IMR-90 (cell line): Measurements from ENCODE around the gene RAB37. TPM values are rescaled to one million over a fixed set of nuclear protein-coding genes. Genes with fewer than 3 reads are reported as not detected.

Experiments
- ATAC-seq: fragments of 200-7000 bp; cut with Tn5 transposase; 2 replicates; pipeline ENCODE4 v1.9.1; 2020; ENCODE audit warnings: low read depth, mild to moderate bottlenecking, moderate library complexity
- BruUV-seq: library from RNA; stranded (reverse); fragments of 400-500 nt; replicated peaks from 2 replicates; lab custom pipeline; 2021; lab: Mats Ljungman, UMichigan
- CTCF ChIA-PET: fragments of 300-600 bp; formaldehyde crosslinking; extraction: SDS; loops from one replicate; lab custom pipeline; 2021; ENCODE audit warnings: antibody characterized with exemption; lab: Yijun Ruan, JAX
- POLR2A ChIA-PET: fragments of 300-600 bp; sonication (Branson Sonifier 250); formaldehyde crosslinking; loops from one replicate; lab custom pipeline; 2022; ENCODE audit warnings: antibody characterized with exemption; ENCODE audit not compliant: unreplicated experiment; lab: Charles Lee
- DNase-seq: peaks from one replicate; pipeline ENCODE4 v3.0.0; 2013
- H2AFZ ChIP-seq: replicated peaks from 2 replicates; pipeline ENCODE3; 2013; ENCODE audit warnings: low read length, mild to moderate bottlenecking; ENCODE audit not compliant: poor library complexity
- H2AK5ac ChIP-seq: 2 replicates; pipeline ENCODE4 v1.6.1; 2013; ENCODE audit warnings: low read depth, low read length, inconsistent platforms
- H2AK9ac ChIP-seq: replicated peaks from 2 replicates; pipeline ENCODE3; 2013; ENCODE audit warnings: mild to moderate bottlenecking, low read depth, low read length, moderate library complexity; ENCODE audit not compliant: poor library complexity
- H2BK120ac ChIP-seq: 2 replicates; pipeline ENCODE4 v1.6.1; 2013; ENCODE audit warnings: low read depth, low read length, inconsistent platforms
- H2BK15ac ChIP-seq: 3 replicates; pipeline ENCODE4 v1.6.1; 2013; ENCODE audit warnings: low read depth, low read length, inconsistent platforms
- H2BK20ac ChIP-seq: 2 replicates; pipeline ENCODE4 v1.6.1; 2013; ENCODE audit warnings: low read depth, mild to moderate bottlenecking, inconsistent platforms, low read length, moderate library complexity
- H2BK5ac ChIP-seq: 2 replicates; pipeline ENCODE4 v1.6.1; 2013; ENCODE audit warnings: mild to moderate bottlenecking, low read depth, low read length, inconsistent platforms; ENCODE audit not compliant: poor library complexity, severe bottlenecking
- H3K14ac ChIP-seq: replicated peaks from 2 replicates; pipeline ENCODE4 v1.6.1; 2013; ENCODE audit warnings: low read depth, low read length, inconsistent platforms
- H3K18ac ChIP-seq: 2 replicates; pipeline ENCODE4 v1.6.1; 2013; ENCODE audit warnings: low read depth, low read length, control low read depth
- H3K23ac ChIP-seq: 2 replicates; pipeline ENCODE4 v1.6.1; 2013; ENCODE audit warnings: low read depth, low read length, inconsistent platforms
- H3K27ac ChIP-seq: 2 replicates; pipeline ENCODE4 v1.5.1; 2013; ENCODE audit warnings: mild to moderate bottlenecking, control low read depth, low read length; ENCODE audit not compliant: insufficient read depth
- H3K27me3 ChIP-seq: 2 replicates; pipeline ENCODE4 v1.6.1; 2013; ENCODE audit warnings: low read length; ENCODE audit not compliant: control insufficient read depth, insufficient read depth
- H3K36me3 ChIP-seq: 2 replicates; pipeline ENCODE4 v1.6.1; 2013; ENCODE audit warnings: low read length, mixed read lengths; ENCODE audit not compliant: control insufficient read depth, insufficient read depth
- H3K4ac ChIP-seq: 2 replicates; pipeline ENCODE4 v1.6.1; 2013; ENCODE audit warnings: low read depth, low read length, inconsistent platforms
- H3K4me1 ChIP-seq: 2 replicates; pipeline ENCODE4 v1.6.1; 2013; ENCODE audit warnings: low read length, mixed read lengths; ENCODE audit not compliant: control insufficient read depth, insufficient read depth
- H3K4me2 ChIP-seq: 2 replicates; pipeline ENCODE4 v1.6.1; 2013; ENCODE audit warnings: low read depth, mild to moderate bottlenecking, control low read depth, low read length, moderate library complexity
- H3K4me3 ChIP-seq: 2 replicates; pipeline ENCODE4 v1.5.1; 2013; ENCODE audit warnings: low read depth, mild to moderate bottlenecking, control low read depth, low read length, moderate library complexity; ENCODE audit not compliant: insufficient read depth
- H3K56ac ChIP-seq: 2 replicates; pipeline ENCODE4 v1.6.1; 2013; ENCODE audit warnings: low read length, inconsistent platforms; ENCODE audit not compliant: insufficient read depth; ENCODE audit errors: extremely low read depth
- H3K79me1 ChIP-seq, 2 experiments: 2 replicates each; pipeline ENCODE4 v1.6.1; 2013; ENCODE audit warnings: low read length in 2 of 2, inconsistent platforms in 1 of 2, low read depth in 1 of 2
- H3K9ac ChIP-seq: 2 replicates; pipeline ENCODE4 v1.6.1; 2013; ENCODE audit warnings: low read depth, low read length, control low read depth
- H3K9me1 ChIP-seq: 2 replicates; pipeline ENCODE4 v1.6.1; 2013; ENCODE audit warnings: low read length, inconsistent platforms; ENCODE audit not compliant: insufficient read depth
- H3K9me3 ChIP-seq: 2 replicates; pipeline ENCODE4 v1.6.1; 2013; ENCODE audit warnings: low read length; ENCODE audit not compliant: control insufficient read depth, insufficient read depth
- H4K20me1 ChIP-seq: 2 replicates; pipeline ENCODE4 v1.6.1; 2013; ENCODE audit warnings: low read length, inconsistent platforms; ENCODE audit not compliant: insufficient read depth
- H4K5ac ChIP-seq: 2 replicates; pipeline ENCODE4 v1.6.1; 2013; ENCODE audit warnings: mild to moderate bottlenecking, low read depth, low read length, control low read depth
- H4K8ac ChIP-seq, 2 experiments: 2 replicates each; pipeline ENCODE4 v1.6.1; 2013; ENCODE audit warnings: low read depth in 2 of 2, low read length in 2 of 2, control low read depth in 1 of 2, inconsistent platforms in 1 of 2
- H4K91ac ChIP-seq: 2 replicates; pipeline ENCODE4 v1.6.1; 2013; ENCODE audit warnings: low read depth, low read length, inconsistent platforms; ENCODE audit not compliant: insufficient read depth
- CEBPB ChIP-seq: IDR thresholded peaks from 2 replicates; pipeline ENCODE4 v1.6.1; 2012; ENCODE audit warnings: low read depth, low read length, improper control_type of control experiment
- POLR2A ChIP-seq: IDR thresholded peaks from 2 replicates; pipeline ENCODE4 v1.6.1; 2012; ENCODE audit warnings: mild to moderate bottlenecking, low read depth, low read length
- RAD21 ChIP-seq: IDR thresholded peaks from 2 replicates; pipeline ENCODE4 v1.6.1; 2012; ENCODE audit warnings: low read length, improper control_type of control experiment
- RCOR1 ChIP-seq: IDR thresholded peaks from 2 replicates; pipeline ENCODE4 v1.6.1; 2012; ENCODE audit warnings: mild to moderate bottlenecking, low read length, improper control_type of control experiment; ENCODE audit not compliant: insufficient replicate concordance
- RFX5 ChIP-seq: IDR thresholded peaks from 2 replicates; pipeline ENCODE4 v1.8.0; 2012; ENCODE audit warnings: low read depth, mild to moderate bottlenecking, low read length, moderate library complexity
- WGBS, 2 experiments: methylation state at CpG; one replicate each; pipeline versions ENCODE4 v1.1.5 to v1.1.7; 2013; ENCODE audit warnings: missing lambda C conversion rate in 2 of 2; ENCODE audit not compliant: insufficient read length in 1 of 2; ENCODE audit errors: extremely low coverage in 2 of 2; 5-methylcytosine and 5-hydroxymethylcytosine counted together
- dilution Hi-C: fragments of 300-500 bp; cut with HindIII; formaldehyde crosslinking; loops from one replicate; pipeline ENCODE4 v1.14.3; 2018; ENCODE audit warnings: low sequenced_read_pairs; ENCODE audit not compliant: unreplicated experiment
- in situ Hi-C: fragments of 300-500 bp; cut with MboI; formaldehyde crosslinking; loops from 3 replicates; pipeline ENCODE4 v1.14.3; 2019; ENCODE audit warnings: low sequenced_read_pairs, inconsistent platforms, mixed read lengths
- intact Hi-C: fragments of 100-400 bp; cut with micrococcal nuclease; formaldehyde crosslinking; loops from 2 replicates; pipeline ENCODE4 v1.10.0; 2022
- polyA plus RNA-seq, 3 experiments: library from polyadenylated mRNA; depleted of rRNA; stranded (reverse); fragments of >200 nt; gene quantifications; 2 replicates each; pipeline ENCODE4 v1.2.3, GENCODE V29; 2012; ENCODE audit warnings: low replicate concordance in 1 of 3
- total RNA-seq: library from RNA; depleted of rRNA; stranded (reverse); fragments of >200 nt; gene quantifications from 2 replicates; pipeline ENCODE4 v1.2.3, GENCODE V29; 2012
- TF ChIP-seq, protein P1 (sequence below): fragments of 150-350 bp; IDR thresholded peaks from 2 replicates; pipeline ENCODE4 v1.6.1; 2016; ENCODE audit warnings: low read depth, mild to moderate bottlenecking, low read length, moderate library complexity, borderline replicate concordance

RAB37 gene
- total and polyA plus RNA-seq, 2 of the 4 experiments (the other 2 are of a cell fraction): 0.19 TPM; not detected in 1

DNA sequence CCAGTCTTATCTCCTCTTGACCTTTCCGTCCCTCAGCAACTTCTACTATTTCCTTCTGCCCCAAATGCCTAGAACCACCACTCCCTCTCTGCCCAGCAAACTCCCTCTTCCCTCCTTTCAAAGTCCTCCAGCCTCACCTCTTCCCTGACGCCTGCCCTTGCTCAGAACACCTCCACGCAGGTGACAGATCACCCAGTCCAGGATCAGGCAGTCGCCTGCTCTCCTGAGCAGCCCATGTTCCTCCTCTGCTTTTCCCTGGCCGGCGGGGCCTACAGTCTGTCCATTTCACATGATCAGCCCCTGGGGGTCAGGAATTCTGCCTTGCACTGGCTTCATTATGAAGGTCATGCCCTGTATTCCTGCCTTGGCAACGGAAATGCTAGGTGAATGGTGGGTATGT is 24.8 kb upstream of the RAB37 start:
- Histone ChIP-seq H3K4me2 (no peak overlapping the region), H2BK15ac (no peak overlapping the region), H3K27ac (no peak overlapping the region), H3K9me1 (no peaks in the 10 kb centered on the region), H2AK5ac (no peak overlapping the region), H3K18ac (no peak overlapping the region), H3K36me3 (no peaks in the 10 kb centered on the region), H3K79me1 (no peaks in the 10 kb centered on the region), H2BK5ac (no peak overlapping the region), H4K20me1 (no peaks in the 10 kb centered on the region), H3K9me3 (no peaks in the 10 kb centered on the region), H4K8ac (no peak overlapping the region), H3K56ac (no peak overlapping the region), H4K91ac (no peak overlapping the region), H3K4ac (no peak overlapping the region), H3K4me1 (no peaks in the 10 kb centered on the region), H3K9ac (no peak overlapping the region), H2BK120ac (no peak overlapping the region), H4K5ac (no peak overlapping the region), H2AFZ (peak overlapping the region; percentile 43), H2AK9ac (no peak overlapping the region), H2BK20ac (no peak overlapping the region), H3K4me3 (no peak overlapping the region), H3K23ac (no peak overlapping the region), H3K27me3 (peaks cover 1% of the 10 kb centered on the region), H3K14ac (no peak overlapping the region)
- CTCF ChIA-PET: no interaction called here
- intact Hi-C loops (no loop called here), dilution Hi-C loops (no loop called here), in situ Hi-C loops (no loop called here)
- DNase-seq (no peak), ATAC-seq (no peak)
- TF ChIP-seq RCOR1 (no peak), CEBPB (no peak), POLR2A (no peak), RAD21 (no peak), RFX5 (no peak)
- TF ChIP-seq, protein P1, sequence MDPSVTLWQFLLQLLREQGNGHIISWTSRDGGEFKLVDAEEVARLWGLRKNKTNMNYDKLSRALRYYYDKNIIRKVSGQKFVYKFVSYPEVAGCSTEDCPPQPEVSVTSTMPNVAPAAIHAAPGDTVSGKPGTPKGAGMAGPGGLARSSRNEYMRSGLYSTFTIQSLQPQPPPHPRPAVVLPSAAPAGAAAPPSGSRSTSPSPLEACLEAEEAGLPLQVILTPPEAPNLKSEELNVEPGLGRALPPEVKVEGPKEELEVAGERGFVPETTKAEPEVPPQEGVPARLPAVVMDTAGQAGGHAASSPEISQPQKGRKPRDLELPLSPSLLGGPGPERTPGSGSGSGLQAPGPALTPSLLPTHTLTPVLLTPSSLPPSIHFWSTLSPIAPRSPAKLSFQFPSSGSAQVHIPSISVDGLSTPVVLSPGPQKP: no peak
- BruUV-seq: no TSS peak
- 29% methylated on average over 2 of the region's 7 CpGs; no CpG with 5 or more reads in 1 of the 2 experiments for WGBS, 2 experiments
- POLR2A ChIA-PET: no interaction called here
